HT1080 (cell line): ENCODE data around the gene FNBP1L. TPM values are rescaled to one million over a fixed set of nuclear protein-coding genes. Genes with fewer than 3 reads are reported as not detected.
"Not testable (repeated sequence)": the region's sequence is repeated elsewhere in the genome, so short reads cannot be mapped to it uniquely, and the experiment has no call there.

ENCODE experiments used
- DNase-seq: peaks from one replicate; pipeline ENCODE4 v3.0.0-alpha.2; 2015; ENCODE audit warnings: low read depth
- total RNA-seq: library from RNA; depleted of rRNA; stranded (reverse); fragments of >200 nt; shearing (Covaris generic); gene quantifications from 2 replicates; pipeline ENCODE4 v1.2.3, GENCODE V29; 2014

Gene FNBP1L
- total RNA-seq, 1 experiment from 2014 or later, result 26.3 TPM

- DNase-seq, result no peak
These were observed 80.5 kb downstream of the FNBP1L start for GRCh38 chr1:93528412-93528811.

GRCh38 chr1:93531193-93531592 is 83.3 kb downstream of the FNBP1L start:
- no peak for DNase-seq

GRCh38 chr1:93532780-93533378 is 85.0 kb downstream of the FNBP1L start:
- DNase-seq, result no peak

GRCh38 chr1:93533677-93534076 is 85.8 kb downstream of the FNBP1L start:
- DNase-seq, result no peak

GRCh38 chr1:93537396-93537795 is 89.5 kb downstream of the FNBP1L start:
- no peak for DNase-seq

- DNase-seq, result no peak
These were observed 90.0 kb downstream of the FNBP1L start for GRCh38 chr1:93537924-93538323.

GRCh38 chr1:93541045-93541444 is 93.1 kb downstream of the FNBP1L start:
- no peak for DNase-seq

GRCh38 chr1:93542398-93542797 is 94.5 kb downstream of the FNBP1L start:
- no peak for DNase-seq

GRCh38 chr1:93546162-93546863 is 98.4 kb downstream of the FNBP1L start:
- DNase-seq, result no peak

GRCh38 chr1:93549131-93549530 is 101.2 kb downstream of the FNBP1L start:
- no peak for DNase-seq

- no peak for DNase-seq
These were observed 101.9 kb downstream of the FNBP1L start for GRCh38 chr1:93549811-93550210.

GRCh38 chr1:93552741-93553455 is 105.0 kb downstream of the FNBP1L start:
- DNase-seq, result peak; percentile 89

GRCh38 chr1:93553886-93554490 is 106.1 kb downstream of the FNBP1L start:
- not testable (repeated sequence) for DNase-seq

- DNase-seq, result no peak
These were observed 107.3 kb downstream of the FNBP1L start for GRCh38 chr1:93554883-93555872.

GRCh38 chr1:93556291-93556690 is 108.4 kb downstream of the FNBP1L start:
- no peak for DNase-seq

GRCh38 chr1:93559045-93559444 is 111.1 kb downstream of the FNBP1L start:
- DNase-seq, result no peak

- DNase-seq, result no peak
These were observed 111.8 kb downstream of the FNBP1L start for GRCh38 chr1:93559695-93560094.

- no peak for DNase-seq
These were observed 117.7 kb downstream of the FNBP1L start for GRCh38 chr1:93565496-93566206.

- DNase-seq, result no peak
These were observed 118.3 kb downstream of the FNBP1L start for GRCh38 chr1:93566227-93566626.

- peak; percentile 72 for DNase-seq
These were observed 119.5 kb downstream of the FNBP1L start for GRCh38 chr1:93567255-93567918.
